Activated CD8-positive, alpha-beta memory T cell treated with anti-CD3 and anti-CD28 coated beads, Interleukin-2, amount 50 U/mL, for 24 hours (primary cell): ENCODE results near the gene PLCB4.

Experiments used
- DNase-seq: peaks from one replicate; pipeline ENCODE4 v3.0.0-alpha.2; 2020; ENCODE audit errors: extremely low read depth

Gene PLCB4

GRCh38 chr20:9103955-9104354, 35.1 kb downstream of the PLCB4 start:
- no peak for DNase-seq

GRCh38 chr20:9108260-9108659, 39.4 kb downstream of the PLCB4 start:
- DNase-seq = no peak

GRCh38 chr20:9109566-9109965, 40.7 kb downstream of the PLCB4 start:
- DNase-seq = no peak

GRCh38 chr20:9110365-9110764, 41.5 kb downstream of the PLCB4 start:
- DNase-seq = no peak

GRCh38 chr20:9110916-9111432, 42.1 kb downstream of the PLCB4 start:
- no peak for DNase-seq

- DNase-seq = no peak
These were observed 43.9 kb downstream of the PLCB4 start for GRCh38 chr20:9112541-9113515.

GRCh38 chr20:9114709-9115108, 45.8 kb downstream of the PLCB4 start:
- DNase-seq = no peak

GRCh38 chr20:9117548-9117947, 48.7 kb downstream of the PLCB4 start:
- no peak for DNase-seq

- DNase-seq = no peak
These were observed 50.9 kb downstream of the PLCB4 start for GRCh38 chr20:9119776-9120175.

GRCh38 chr20:9121211-9121610, 52.3 kb downstream of the PLCB4 start:
- no peak for DNase-seq

GRCh38 chr20:9122571-9122970, 53.7 kb downstream of the PLCB4 start:
- DNase-seq = no peak

- DNase-seq = no peak
These were observed 57.6 kb downstream of the PLCB4 start for GRCh38 chr20:9126527-9126926.

GRCh38 chr20:9128568-9128967, 59.7 kb downstream of the PLCB4 start:
- DNase-seq = no peak

- DNase-seq = no peak
These were observed 60.9 kb downstream of the PLCB4 start for GRCh38 chr20:9129756-9130155.

GRCh38 chr20:9130521-9130920, 61.6 kb downstream of the PLCB4 start:
- no peak for DNase-seq

GRCh38 chr20:9131841-9132240, 63.0 kb downstream of the PLCB4 start:
- no peak for DNase-seq

GRCh38 chr20:9134346-9134745, 65.5 kb downstream of the PLCB4 start:
- DNase-seq = no peak

- DNase-seq = no peak
These were observed 67.2 kb downstream of the PLCB4 start for GRCh38 chr20:9136114-9136513.

- no peak for DNase-seq
These were observed 68.1 kb downstream of the PLCB4 start for GRCh38 chr20:9137001-9137400.

GRCh38 chr20:9139106-9139833, 70.4 kb downstream of the PLCB4 start:
- no peak for DNase-seq

- no peak for DNase-seq
These were observed 71.4 kb downstream of the PLCB4 start for GRCh38 chr20:9140162-9140760.

- DNase-seq = no peak
These were observed 72.2 kb downstream of the PLCB4 start for GRCh38 chr20:9141070-9141469.
